ENCODE measurements around the gene MFF.

The MFF gene

DNA sequence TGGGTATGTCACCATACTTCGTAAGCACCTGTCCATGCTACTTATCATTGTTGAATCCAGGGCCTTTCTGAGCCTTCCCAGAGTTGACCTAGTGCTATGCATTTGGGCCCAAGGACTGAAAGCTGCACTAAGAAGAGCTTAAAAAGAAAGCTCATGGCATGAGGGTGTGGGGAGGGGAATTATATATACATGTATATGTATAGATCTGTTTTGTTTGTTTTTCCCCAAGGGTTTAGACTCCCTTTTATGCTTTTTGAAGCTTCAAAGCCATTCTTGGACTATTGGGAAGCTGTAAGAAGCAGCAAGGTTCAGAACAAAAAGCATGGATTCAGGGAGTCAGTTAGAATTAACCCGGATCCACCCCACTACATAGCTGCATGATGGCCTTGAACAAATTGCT lies 23.3 kb downstream of the MFF start:
- H3K9me3 ChIP-seq (ENCODE audit: insufficient read depth, low read depth, low read length) = no peaks in the 10 kb centered on the region
- H4K20me1 ChIP-seq (ENCODE audit: insufficient read depth, low read length, poor library complexity, severe bottlenecking) = no peaks in the 10 kb centered on the region
- H3K27me3 ChIP-seq (ENCODE audit: insufficient read depth, low read length, poor library complexity, severe bottlenecking) = no peaks in the 10 kb centered on the region
- no peak overlapping the region for H3K9ac ChIP-seq (ENCODE audit: low read depth, low read length, poor library complexity, severe bottlenecking)
- no peaks in the 10 kb centered on the region for H3F3A ChIP-seq (ENCODE audit: low read depth)
- no peaks in the 10 kb centered on the region for H3K79me2 ChIP-seq (ENCODE audit: insufficient read depth, low read length)
- H3K36me3 ChIP-seq (ENCODE audit: insufficient read depth, low read length) = peaks cover 37% of the 10 kb centered on the region; the same call in 1 of the 2 replicates
- TF ChIP-seq, protein P1, sequence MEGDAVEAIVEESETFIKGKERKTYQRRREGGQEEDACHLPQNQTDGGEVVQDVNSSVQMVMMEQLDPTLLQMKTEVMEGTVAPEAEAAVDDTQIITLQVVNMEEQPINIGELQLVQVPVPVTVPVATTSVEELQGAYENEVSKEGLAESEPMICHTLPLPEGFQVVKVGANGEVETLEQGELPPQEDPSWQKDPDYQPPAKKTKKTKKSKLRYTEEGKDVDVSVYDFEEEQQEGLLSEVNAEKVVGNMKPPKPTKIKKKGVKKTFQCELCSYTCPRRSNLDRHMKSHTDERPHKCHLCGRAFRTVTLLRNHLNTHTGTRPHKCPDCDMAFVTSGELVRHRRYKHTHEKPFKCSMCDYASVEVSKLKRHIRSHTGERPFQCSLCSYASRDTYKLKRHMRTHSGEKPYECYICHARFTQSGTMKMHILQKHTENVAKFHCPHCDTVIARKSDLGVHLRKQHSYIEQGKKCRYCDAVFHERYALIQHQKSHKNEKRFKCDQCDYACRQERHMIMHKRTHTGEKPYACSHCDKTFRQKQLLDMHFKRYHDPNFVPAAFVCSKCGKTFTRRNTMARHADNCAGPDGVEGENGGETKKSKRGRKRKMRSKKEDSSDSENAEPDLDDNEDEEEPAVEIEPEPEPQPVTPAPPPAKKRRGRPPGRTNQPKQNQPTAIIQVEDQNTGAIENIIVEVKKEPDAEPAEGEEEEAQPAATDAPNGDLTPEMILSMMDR (conservative IDR thresholded peaks at IDR 0.05; ENCODE audit: low read length) = no peak
- TF ChIP-seq EZH2phosphoT487 (IDR thresholded peaks at IDR 0.05; ENCODE audit: borderline replicate concordance) = no peak
- no peaks in the 10 kb centered on the region for H3K9me2 ChIP-seq (replicated peaks; ENCODE audit: low read depth, low read length)
- H3K4me1 ChIP-seq (ENCODE audit: insufficient read depth, low read length, poor library complexity, severe bottlenecking) = peaks cover 25% of the 10 kb centered on the region
- no peak overlapping the region for H2AFZ ChIP-seq (ENCODE audit: low read length)
- no peak overlapping the region for H3K4me3 ChIP-seq (ENCODE audit: low read length, poor library complexity, severe bottlenecking)
- no peak overlapping the region for H3K4me2 ChIP-seq (ENCODE audit: low read depth, low read length, poor library complexity, severe bottlenecking)

DNA sequence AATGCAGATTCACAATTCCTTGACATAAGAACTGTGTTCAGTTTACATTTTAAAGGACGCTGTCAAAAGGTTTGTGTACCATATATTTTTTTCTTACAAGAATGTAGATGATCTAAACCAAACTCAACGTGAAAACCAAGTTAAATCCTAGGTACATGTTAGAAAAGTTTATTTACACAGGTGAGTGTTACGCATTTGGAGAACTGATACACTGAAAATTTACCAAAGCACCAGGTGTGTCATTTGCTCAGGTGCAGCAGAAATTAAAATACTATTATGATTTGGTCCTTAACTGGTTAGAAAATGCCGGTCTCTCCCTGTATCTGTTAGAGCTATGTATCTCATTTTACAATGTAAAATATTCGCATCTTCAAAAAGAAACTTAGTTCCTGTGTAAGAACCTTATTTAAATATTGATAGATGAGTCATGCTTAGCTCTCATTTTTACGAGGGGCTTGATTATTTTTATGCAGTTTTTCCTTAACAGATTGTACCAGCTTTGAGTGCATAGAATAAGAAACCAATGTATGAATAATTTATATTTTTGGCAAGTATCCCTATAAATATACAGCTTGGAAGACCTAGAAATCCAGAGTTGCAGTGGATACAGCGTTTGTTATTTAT lies 25.1 kb downstream of the MFF start:
- Histone ChIP-seq H4K20me1 (ENCODE audit: insufficient read depth, low read length, poor library complexity, severe bottlenecking) (no peaks in the 10 kb centered on the region), H2AFZ (ENCODE audit: low read length) (no peak overlapping the region), H3K79me2 (ENCODE audit: insufficient read depth, low read length) (no peaks in the 10 kb centered on the region), H3F3A (ENCODE audit: low read depth) (no peaks in the 10 kb centered on the region), H3K9me2 (replicated peaks; ENCODE audit: low read depth, low read length) (no peaks in the 10 kb centered on the region), H3K4me3 (ENCODE audit: low read length, poor library complexity, severe bottlenecking) (no peak overlapping the region), H3K27me3 (ENCODE audit: insufficient read depth, low read length, poor library complexity, severe bottlenecking) (no peaks in the 10 kb centered on the region), H3K4me1 (ENCODE audit: insufficient read depth, low read length, poor library complexity, severe bottlenecking) (peaks cover 19% of the 10 kb centered on the region), H3K9me3 (ENCODE audit: insufficient read depth, low read depth, low read length) (no peaks in the 10 kb centered on the region), H3K36me3 (ENCODE audit: insufficient read depth, low read length) (peaks cover 36% of the 10 kb centered on the region; the same call in 1 of the 2 replicates), H3K4me2 (ENCODE audit: low read depth, low read length, poor library complexity, severe bottlenecking) (no peak overlapping the region), H3K9ac (ENCODE audit: low read depth, low read length, poor library complexity, severe bottlenecking) (no peak overlapping the region)
- TF ChIP-seq, protein P1 (conservative IDR thresholded peaks at IDR 0.05; ENCODE audit: low read length) = no peak
- TF ChIP-seq EZH2phosphoT487 (IDR thresholded peaks at IDR 0.05; ENCODE audit: borderline replicate concordance) = no peak

DNA sequence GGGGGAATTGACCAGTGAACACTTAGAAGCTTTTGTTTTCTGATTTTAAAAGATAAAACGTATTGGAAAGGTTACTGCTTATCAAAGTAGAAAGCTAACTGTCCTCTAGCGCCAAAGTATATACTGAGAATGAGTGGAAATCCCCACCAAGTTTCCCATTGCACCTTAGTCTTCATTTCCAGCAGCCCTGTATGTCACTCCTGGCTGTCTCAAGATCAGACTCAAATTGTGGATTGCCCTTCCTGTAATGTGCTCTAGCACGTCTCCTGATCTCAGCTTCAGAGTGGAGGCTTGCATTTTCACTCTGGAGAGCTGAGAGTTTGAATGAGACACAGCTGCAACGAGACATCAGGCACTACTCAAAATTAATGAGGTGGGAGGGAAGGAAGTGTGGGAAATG lies 26.6 kb downstream of the MFF start:
- H3K4me2 ChIP-seq (ENCODE audit: low read depth, low read length, poor library complexity, severe bottlenecking) = peak overlapping the region; percentile 52
- H3K9me3 ChIP-seq (ENCODE audit: insufficient read depth, low read depth, low read length) = no peaks in the 10 kb centered on the region
- no peaks in the 10 kb centered on the region for H3K27me3 ChIP-seq (ENCODE audit: insufficient read depth, low read length, poor library complexity, severe bottlenecking)
- H3K4me3 ChIP-seq (ENCODE audit: low read length, poor library complexity, severe bottlenecking) = peak overlapping the region; percentile 18
- no peaks in the 10 kb centered on the region for H3K9me2 ChIP-seq (replicated peaks; ENCODE audit: low read depth, low read length)
- H3K79me2 ChIP-seq (ENCODE audit: insufficient read depth, low read length) = no peaks in the 10 kb centered on the region
- peaks cover 39% of the 10 kb centered on the region for H3K36me3 ChIP-seq (ENCODE audit: insufficient read depth, low read length)
- H4K20me1 ChIP-seq (ENCODE audit: insufficient read depth, low read length, poor library complexity, severe bottlenecking) = no peaks in the 10 kb centered on the region
- TF ChIP-seq, protein P1 (conservative IDR thresholded peaks at IDR 0.05; ENCODE audit: low read length) = no peak
- no peak for TF ChIP-seq EZH2phosphoT487 (IDR thresholded peaks at IDR 0.05; ENCODE audit: borderline replicate concordance)
- H3K4me1 ChIP-seq (ENCODE audit: insufficient read depth, low read length, poor library complexity, severe bottlenecking) = peaks cover 19% of the 10 kb centered on the region
- peak overlapping the region; percentile 34 for H3K9ac ChIP-seq (ENCODE audit: low read depth, low read length, poor library complexity, severe bottlenecking)
- H3F3A ChIP-seq (ENCODE audit: low read depth) = no peaks in the 10 kb centered on the region
- H2AFZ ChIP-seq (ENCODE audit: low read length) = no peak overlapping the region
